ENCODE results near the gene MRGPRF.

MRGPRF gene

GRCh38 chr11:68960294-68961071 is 52.6 kb downstream of the MRGPRF start:
- Mint-ChIP-seq H3K9me3 (peaks cover 5% of the 10 kb centered on the region), H3K36me3 (no peaks in the 10 kb centered on the region), H3K27me3 (peaks cover 50% of the 10 kb centered on the region), H3K4me1 (peaks cover 18% of the 10 kb centered on the region), H3K27ac (no peak overlapping the region), H3K4me3 (no peak overlapping the region)
- no peak for ATAC-seq

DNA sequence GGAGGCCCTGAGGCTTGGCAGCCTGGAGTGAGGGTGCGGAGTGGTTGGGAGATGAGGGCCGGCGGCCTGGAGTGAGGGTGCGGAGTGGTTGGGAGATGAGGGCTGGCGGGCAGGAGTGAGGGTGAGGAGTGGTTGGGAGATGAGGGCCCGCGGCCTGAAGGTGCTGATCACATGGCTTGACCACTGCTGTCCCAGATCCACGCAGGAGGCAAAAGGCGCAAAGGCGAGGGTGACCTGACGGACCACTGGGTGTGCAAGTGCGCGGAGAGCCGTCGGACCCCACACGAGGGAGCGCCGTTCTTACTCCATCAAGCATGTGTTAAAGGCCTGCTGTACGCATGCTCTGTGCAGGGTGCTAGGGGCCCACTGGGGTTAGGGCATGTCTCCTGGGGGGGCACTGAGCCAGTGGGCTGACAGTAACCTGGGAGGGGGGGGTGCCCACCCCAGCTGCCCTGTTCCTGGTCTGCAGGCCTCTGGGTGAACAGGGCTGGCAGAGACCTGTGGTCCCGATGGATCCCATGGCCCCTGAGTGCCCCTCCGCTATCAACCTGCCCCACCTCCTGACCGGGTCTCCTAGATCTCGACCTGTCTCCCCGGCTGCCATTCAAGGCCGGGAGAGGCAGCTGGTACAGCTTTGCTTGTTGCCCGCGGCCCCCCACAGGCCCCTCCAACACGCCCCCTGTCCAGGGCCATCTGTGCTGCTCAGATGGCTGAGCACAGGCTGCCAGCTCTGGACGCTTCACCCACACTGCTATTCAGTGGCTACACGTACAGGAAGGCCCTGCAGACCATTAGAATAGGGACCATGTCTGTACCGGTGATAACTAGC is 53.4 kb downstream of the MRGPRF start:
- Mint-ChIP-seq H3K27ac (no peak overlapping the region), H3K9me3 (peaks cover 5% of the 10 kb centered on the region), H3K4me1 (peaks cover 21% of the 10 kb centered on the region), H3K36me3 (no peaks in the 10 kb centered on the region), H3K27me3 (peaks cover 53% of the 10 kb centered on the region), H3K4me3 (no peak overlapping the region)
- ATAC-seq: no peak

GRCh38 chr11:68958211-68958610 is 54.8 kb downstream of the MRGPRF start:
- no peaks in the 10 kb centered on the region for H3K9me3 Mint-ChIP-seq

GRCh38 chr11:68956547-68957254 is 56.3 kb downstream of the MRGPRF start:
- Mint-ChIP-seq H3K27ac (peak overlapping the region; percentile 42), H3K9me3 (no peaks in the 10 kb centered on the region), H3K4me3 (no peak overlapping the region), H3K27me3 (peaks cover 58% of the 10 kb centered on the region), H3K36me3 (no peaks in the 10 kb centered on the region), H3K4me1 (peaks cover 14% of the 10 kb centered on the region)
- ATAC-seq: peak; percentile 25

More at GRCh38 chr11:68958211-68958610, 54.8 kb downstream of the MRGPRF start:
- H3K27me3 Mint-ChIP-seq: peaks cover 63% of the 10 kb centered on the region
- H3K27ac Mint-ChIP-seq: no peak overlapping the region
- no peak overlapping the region for H3K4me3 Mint-ChIP-seq
- H3K4me1 Mint-ChIP-seq: peaks cover 21% of the 10 kb centered on the region
- H3K36me3 Mint-ChIP-seq: no peaks in the 10 kb centered on the region
- ATAC-seq: no peak

DNA sequence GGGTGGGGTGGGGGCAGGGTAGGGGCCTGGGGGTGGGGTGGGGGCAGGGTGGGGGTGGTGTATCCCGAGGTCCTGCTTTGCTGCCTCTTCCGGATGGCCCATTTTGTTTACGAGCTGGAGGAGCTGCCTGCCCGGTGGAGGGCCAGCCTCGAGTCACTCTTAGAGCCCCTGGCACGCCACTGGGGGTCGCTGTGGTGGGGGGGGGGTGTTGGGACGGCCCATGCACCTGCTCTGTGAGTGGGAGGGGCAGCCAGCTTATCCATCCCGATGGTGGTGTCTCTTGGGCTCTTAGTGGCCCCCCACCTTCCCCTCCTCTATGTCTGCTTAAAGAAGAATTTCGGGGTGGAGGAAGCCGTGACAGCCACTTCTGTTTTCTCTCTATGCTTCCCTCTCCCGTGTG is 56.9 kb downstream of the MRGPRF start:
- Mint-ChIP-seq H3K4me1 (peaks cover 14% of the 10 kb centered on the region), H3K27me3 (peaks cover 53% of the 10 kb centered on the region), H3K36me3 (no peaks in the 10 kb centered on the region), H3K27ac (peak overlapping the region; percentile 42), H3K4me3 (no peak overlapping the region), H3K9me3 (no peaks in the 10 kb centered on the region)
- peak; percentile 46 for ATAC-seq

- Mint-ChIP-seq H3K27me3 (peaks cover 48% of the 10 kb centered on the region), H3K27ac (peak overlapping the region; percentile 72), H3K36me3 (no peaks in the 10 kb centered on the region), H3K4me1 (peaks cover 14% of the 10 kb centered on the region), H3K9me3 (no peaks in the 10 kb centered on the region), H3K4me3 (no peak overlapping the region)
- peak; percentile 3 for ATAC-seq
These were observed 57.5 kb downstream of the MRGPRF start for GRCh38 chr11:68955607-68955958.

DNA sequence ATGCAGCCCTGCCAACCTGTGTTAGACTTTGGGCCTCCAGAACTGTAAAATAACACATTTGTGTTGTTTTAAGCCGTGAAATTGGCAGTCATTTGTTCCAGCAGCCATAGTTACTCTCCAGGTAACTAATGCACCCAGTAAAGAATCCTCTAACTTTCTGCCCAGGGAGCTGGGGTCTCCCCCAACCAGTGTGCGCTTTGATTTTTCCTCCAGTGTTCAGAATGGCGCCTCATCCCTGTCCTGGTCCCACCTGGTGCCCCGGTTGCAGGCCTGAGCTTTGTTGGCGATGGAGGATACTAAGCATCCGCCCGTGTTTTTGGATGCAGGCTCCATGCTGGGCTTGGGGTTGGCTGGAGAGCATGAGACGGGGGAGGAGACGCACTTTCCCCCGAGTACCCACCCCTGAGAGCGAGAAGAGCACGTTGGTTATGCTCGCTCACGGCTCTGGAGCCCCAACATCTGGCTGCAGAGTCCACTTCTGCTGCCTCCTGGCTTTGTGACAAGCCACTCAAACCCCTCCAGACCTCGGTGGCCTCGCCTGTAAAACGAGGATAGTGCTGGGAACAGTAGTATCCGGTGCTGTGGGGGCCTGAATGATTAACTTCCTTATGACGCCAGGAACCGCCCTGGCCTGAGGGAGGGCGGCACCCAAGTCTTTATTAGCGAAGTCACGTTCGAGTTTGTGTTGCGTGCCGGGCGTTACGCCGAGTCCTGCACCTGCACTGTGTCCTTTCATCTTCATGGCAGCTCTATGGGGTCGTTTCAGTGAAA is 58.0 kb downstream of the MRGPRF start:
- Mint-ChIP-seq H3K4me3 (no peak overlapping the region), H3K27ac (peak overlapping the region; percentile 72), H3K9me3 (no peaks in the 10 kb centered on the region), H3K4me1 (peaks cover 14% of the 10 kb centered on the region), H3K27me3 (peaks cover 48% of the 10 kb centered on the region), H3K36me3 (no peaks in the 10 kb centered on the region)
- ATAC-seq: peak; percentile 53
